IPS DF 19.7 (cell line): ENCODE results near the gene FANCL.
"Not testable (repeated sequence)": the region's sequence is repeated elsewhere in the genome, so short reads cannot be mapped to it uniquely, and the experiment has no call there.

ENCODE experiments used
- DNase-seq: peaks from one replicate; pipeline ENCODE4 v3.0.0-alpha.2; 2013; ENCODE audit warnings: low read depth, low spot score

The FANCL gene

DNA sequence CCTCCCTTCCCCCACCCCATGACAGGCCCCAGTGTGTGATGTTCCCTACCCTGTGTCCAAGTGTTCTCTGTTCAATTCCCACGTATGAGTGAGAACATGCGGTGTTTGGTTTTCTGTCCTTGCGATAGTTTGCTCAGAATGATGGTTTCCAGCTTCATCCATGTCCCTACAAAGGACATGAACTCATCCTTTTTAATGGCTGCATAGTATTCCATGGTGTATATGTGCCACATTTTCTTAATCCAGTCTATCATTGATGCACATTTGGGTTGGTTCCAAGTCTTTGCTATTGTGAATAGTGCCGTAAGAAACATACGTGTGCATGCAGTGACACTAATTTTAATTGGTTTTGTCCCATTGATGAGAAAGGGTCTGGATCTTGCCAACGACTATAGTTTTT is 95.4 kb downstream of the FANCL start:
- DNase-seq = not testable (repeated sequence)

DNA sequence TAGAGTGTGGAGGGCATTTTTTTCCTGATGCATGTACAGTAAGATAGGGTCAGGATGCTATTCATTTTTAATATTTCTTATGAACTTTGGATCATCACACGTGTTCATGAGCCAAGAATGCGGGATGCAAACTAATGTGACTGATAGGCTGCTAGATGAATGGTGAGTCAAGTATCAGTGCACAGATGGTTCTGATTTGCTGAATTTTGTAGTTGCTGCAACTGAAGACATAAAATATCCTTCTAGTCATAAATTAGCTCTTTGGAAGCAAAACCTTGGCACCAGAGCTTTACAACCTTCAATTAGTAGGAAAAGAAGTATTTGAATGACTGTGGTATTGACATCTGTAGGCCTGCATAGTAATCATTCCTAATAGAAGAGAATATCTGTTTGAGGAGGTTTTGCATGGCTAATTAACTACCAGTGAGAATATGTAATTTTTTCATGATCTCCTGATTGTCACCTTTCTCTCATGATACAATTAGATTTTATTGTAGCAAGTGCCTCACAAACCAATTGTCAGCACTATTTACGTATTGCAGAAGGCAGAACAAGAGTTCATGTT is 100.5 kb downstream of the FANCL start:
- DNase-seq = no peak

DNA sequence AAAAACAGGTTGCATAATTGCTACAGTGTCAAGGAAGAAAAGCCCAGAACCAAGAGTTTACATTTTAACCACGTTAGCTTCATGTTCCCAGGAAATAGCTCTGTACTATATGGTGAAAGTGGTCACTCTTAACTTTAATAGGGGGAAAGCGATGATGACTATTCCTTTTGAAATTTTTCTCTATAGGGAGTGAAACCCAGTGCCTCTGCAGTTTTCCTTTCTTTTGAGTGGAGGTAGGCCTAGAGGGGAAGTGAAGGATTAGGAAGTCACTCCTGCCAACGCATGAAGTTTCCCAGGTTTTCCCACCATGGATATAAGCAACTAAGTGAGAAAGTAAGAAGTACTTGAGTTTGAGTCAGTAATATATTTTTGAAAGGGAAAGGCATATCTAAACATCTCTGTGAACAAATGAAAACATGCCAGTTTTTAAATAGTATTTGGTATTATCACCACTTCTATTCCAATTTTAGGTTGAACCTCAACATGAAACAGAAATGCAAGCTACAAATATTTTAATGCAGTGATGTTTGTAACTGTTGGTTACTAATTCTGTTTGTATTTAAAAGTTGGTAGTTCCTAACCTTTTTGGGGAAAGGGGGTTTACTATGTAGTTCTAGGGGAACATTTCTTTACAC is 102.6 kb downstream of the FANCL start:
- DNase-seq = no peak

DNA sequence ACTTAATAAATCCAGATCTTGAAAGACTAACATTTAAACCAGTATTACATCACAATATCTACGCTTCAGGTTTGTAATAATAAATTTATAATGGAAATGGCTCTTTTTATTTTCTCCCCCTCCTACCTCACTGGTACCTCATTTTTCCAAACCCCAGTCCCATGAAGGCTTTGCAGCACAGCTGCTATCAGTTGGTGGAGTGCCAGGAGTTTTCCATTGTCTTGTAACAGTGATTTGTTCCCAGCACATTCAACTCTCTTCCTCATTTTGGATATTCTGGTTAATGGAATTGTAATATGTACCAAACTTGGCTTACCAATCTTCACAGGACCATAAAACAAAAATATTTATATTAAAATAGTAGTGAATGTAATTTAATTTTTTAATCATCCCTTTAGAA is 103.3 kb downstream of the FANCL start:
- DNase-seq = no peak

DNA sequence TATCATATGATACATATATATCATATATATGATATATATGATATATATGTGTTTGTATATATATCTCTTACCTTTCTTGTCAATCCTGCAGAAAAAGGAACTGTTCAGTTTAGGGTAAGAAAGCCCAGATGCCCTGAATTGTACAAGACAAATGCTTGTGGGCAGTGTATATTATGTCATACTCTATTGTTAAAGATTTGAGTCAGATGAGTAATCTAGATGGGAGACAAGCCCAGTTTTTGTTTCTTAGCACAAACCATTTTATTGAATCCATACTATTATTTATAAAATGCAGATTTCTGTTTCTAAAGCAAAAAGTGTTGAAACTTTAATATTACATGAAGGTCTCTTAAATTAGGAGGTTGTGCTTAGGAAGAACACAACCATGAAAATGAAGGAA is 103.9 kb downstream of the FANCL start:
- DNase-seq = no peak

DNA sequence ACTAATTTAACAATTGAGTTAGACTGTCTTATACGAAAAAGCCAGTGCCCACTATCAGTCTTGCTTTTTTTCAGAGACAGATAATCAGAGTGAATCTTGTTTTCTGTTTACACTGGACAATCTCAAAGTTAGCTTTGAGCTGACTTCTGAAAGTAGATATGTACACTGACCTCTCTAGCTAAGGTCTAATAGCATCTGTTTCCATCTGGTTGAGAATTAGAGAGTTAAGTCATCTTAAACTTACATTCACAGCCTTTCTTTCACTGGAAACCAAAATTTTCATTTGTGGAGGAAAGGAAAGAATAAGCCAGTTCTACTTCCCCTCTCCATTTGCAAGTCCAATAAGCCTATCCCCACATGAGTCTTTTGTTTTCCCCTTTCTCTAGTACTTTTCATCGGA is 105.3 kb downstream of the FANCL start:
- no peak for DNase-seq

DNA sequence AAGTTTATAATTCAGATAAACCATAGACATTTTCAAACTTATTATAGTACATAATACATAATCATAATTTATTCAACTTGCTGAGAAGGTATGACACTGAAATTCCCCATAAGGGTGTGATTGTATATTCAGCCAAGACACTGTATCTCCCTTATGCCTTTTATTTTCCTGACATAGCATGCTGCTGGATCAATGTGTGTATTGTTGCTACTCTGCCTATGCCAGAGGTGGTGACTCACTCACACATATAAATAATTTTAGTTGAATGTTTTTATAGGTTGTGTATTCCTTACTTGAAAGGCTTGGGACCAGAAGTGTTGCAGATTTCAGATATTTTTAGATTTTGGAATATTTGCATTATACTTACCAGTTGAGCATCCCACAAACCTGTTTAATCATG is 107.7 kb downstream of the FANCL start:
- no peak for DNase-seq

DNA sequence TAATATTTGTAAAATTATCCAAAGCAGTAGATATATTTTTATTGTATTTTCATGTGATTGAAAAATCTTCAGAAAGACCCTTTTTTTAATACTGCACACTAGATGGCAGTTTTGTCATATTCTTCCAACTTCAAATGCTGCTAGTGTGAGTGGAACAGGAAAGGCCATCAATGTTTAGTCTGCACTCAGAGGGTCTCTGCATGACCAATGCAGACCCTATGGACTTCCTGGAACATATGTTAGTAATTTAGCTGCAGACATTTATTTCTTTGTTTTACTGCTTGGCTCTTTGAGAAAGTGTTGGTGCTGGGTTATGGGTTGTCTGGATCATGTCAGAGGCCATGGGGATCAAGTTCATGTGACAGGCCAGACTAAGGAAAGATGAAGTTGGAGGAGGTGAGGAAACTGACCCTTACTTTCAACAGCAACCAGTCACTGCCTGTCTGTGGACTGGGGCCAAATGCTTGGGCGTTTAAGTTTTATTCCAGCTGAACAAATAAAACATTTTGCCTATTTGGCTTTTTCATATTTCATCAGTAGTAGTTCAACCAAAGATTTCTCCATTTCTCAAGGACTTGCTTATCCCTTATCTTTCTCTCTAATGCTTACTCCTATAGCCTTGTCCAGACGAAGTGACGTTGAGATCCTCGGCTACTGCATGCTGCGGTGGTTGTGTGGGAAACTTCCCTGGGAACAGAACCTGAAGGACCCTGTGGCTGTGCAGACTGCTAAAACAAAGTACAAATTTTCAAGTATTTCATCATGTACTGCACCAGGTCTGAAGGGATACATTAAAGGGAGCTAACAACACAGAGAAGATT is 109.7 kb downstream of the FANCL start:
- DNase-seq = no peak

DNA sequence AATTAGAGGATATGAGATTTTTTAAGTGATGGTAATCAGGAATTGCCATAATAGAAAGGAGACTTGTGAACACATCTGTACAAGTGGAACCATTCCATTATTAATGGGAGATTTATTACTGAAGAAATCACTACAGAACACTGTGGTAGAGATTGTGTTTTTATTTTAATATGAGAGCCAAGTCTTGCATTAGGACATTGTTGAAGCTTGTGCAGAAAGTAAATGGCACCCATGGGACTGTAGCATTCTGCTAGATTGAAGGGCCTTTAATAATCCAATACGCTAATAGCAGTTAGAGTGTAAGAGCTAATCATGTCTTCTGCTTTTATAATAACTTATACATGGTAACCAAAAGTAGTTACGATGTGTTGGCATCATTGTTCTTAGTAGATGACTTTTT is 110.9 kb downstream of the FANCL start:
- no peak for DNase-seq

DNA sequence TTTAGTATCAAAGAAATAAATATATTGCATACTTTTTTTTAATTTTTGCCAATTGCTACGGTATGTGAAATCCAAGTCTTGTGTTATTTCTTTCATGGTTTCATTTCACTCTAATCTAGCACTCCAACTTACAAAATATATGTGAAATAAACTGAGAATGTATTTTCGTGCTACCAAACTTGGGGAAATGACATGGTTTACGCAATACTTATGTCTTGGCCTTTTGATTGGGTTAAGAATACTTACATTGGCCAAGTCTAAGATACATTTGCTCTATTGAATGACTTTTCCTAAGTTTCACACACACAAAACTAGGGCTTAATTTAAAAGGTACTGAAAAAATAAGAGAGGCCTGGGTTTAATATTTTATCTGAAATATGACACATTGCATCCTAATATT is 114.0 kb downstream of the FANCL start:
- no peak for DNase-seq

DNA sequence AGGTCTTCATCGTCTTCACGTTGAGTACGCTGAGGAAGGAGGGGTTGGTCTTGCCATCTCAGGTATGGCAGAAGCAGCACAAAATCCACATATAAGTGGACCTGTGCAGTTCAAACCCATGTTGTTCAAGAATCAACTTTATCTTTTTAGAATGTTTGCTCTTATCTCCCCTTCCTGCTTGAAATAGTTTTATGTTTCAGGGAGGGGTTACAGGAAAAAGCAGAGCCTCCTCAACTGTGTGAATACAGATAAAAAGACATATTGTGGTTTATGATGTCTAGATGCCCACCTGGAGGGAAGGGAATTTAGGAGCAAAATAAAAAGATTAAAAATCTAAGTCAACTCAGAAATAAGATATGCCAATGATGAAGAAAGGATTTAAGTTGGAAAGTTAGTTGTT is 118.6 kb downstream of the FANCL start:
- DNase-seq = no peak

DNA sequence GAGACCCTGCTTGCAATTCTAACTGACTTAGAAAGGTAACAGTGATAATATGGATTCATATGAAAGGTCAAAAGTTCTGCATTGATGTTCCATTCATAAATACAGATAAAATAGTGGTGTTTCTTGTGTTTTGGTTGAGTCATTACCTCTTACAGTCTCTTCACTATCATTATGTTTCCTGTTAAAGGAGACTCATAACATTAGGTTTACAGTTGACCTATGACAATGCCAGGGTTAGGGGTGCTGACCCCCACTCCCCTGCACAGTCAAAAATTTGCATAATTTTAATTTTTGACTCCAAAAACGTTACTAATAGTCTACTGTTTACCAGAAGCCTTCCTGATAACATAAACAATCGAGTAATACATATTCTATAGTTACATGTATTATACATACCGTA is 119.1 kb downstream of the FANCL start:
- DNase-seq = no peak

DNA sequence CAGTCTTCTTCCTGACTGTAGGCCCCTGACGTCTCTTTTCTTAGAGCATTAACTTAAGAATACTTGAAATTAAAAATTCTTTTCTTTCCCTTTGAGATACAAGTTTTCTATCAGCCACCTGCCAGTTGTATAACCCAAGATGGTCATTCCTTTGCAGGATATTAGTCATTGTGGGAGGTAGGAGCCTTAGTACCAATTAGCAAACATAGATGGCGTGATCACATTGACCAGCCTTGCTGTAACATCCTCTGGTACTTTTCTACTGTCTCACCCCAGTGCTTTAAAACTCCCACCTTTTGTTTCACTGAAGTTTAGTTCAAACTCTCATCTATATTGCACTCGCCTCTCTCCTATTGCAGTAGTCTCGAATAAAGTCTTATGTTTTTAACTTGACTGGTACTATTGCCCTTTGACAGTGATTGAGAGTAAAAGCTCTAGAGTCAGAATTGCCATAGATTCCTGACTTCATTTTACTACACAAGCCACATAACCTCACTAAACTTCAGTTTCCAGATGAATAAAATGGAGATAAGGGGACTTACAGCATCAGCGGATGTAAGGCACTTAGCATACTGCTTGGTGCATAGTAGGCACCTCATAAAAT is 120.4 kb downstream of the FANCL start:
- no peak for DNase-seq

DNA sequence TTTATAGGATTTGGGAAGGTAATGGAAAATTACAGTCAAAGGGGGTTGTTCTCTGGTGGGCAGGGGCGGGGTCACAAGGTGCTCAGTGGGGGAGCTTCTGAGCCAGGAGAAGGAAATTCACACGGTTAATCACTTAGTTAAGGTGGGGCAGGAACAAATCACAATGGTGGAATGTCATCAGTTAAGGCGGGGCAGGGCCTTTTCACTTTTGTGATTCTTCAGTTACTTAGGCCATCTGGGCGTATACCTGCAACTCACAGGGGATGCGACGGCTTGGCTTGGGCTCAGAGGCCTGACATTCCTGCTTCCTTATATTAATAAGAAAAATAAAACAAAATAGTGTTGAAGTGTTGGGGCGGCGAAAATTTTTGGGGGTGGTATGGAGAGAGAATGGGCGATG is 127.6 kb downstream of the FANCL start:
- DNase-seq = not testable (repeated sequence)

DNA sequence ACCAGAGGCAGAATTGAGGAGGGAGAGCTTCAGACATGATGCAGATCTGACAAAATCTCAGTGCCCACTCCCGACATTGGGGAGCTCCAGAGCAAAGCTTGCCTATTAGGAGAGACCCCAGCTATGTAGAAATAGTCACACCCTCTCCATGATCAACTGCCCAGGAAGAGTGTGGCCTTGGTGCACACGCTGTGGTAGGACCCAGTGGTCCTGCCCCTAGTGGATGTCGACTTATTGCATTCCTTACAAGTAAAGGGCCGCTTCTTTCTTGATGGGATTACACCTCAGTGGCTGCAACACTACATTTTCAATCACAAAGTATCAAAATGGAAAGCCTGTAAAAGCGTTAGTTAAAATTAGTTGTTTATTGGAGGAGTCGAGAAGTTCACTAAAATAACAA is 130.4 kb downstream of the FANCL start:
- DNase-seq = peak; percentile 17

DNA sequence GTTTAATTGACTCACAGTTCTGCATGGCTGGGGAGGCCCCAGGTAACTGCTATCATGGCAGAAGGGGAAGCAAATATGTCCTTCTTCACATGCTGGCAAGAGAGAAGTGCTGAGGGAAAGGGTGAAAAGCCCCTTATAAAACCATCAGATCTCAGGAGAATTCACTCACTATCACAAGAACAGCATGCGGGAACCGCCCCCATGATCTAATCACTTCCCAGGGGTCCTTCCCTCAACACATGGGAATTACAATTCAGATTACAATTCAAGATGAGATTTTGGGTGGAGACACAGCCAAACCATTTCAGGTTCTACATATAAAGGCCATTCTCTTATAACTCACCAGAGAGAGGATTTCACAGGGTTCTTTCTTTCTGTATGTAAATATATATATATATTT is 131.6 kb downstream of the FANCL start:
- DNase-seq = no peak
